Right cardiac atrium (tissue), 5 donors: ENCODE data around the gene ANAPC16. TPM values are rescaled to one million over a fixed set of nuclear protein-coding genes. Genes with fewer than 3 reads are reported as not detected.

Experiments
- ATAC-seq, 2 donors: fragments of 200-7000 bp; cut with Tn5 transposase; one replicate each; pipeline versions ENCODE4 v1.8.0 to v1.9.1; 2020; ENCODE audit warnings: moderate library complexity in 2 of 2, mild to moderate bottlenecking in 1 of 2
- DNase-seq, 3 donors: peaks; one replicate each; pipeline ENCODE4 v3.0.0-alpha.2; 2020
- H3K27ac ChIP-seq: one replicate; pipeline ENCODE4 v1.5.1; 2013; ENCODE audit warnings: mild to moderate bottlenecking, low read length, control low read depth, moderate library complexity
- H3K27me3 ChIP-seq: one replicate; pipeline ENCODE4 v1.6.1; 2013; ENCODE audit not compliant: control insufficient read depth, insufficient read depth
- H3K4me1 ChIP-seq: one replicate; pipeline ENCODE4 v1.6.1; 2013; ENCODE audit warnings: low read length; ENCODE audit not compliant: control insufficient read depth, insufficient read depth
- H3K4me3 ChIP-seq: one replicate; pipeline ENCODE4 v1.5.1; 2013; ENCODE audit warnings: low read length, control low read depth
- H3K9me3 ChIP-seq: one replicate; pipeline ENCODE4 v1.6.1; 2013; ENCODE audit warnings: low read length; ENCODE audit not compliant: control insufficient read depth
- WGBS: extraction: QIAGEN DNeasy Blood & Tissue Kit; methylation state at CpG from one replicate; pipeline ENCODE4 v1.1.7; 2013; 5-methylcytosine and 5-hydroxymethylcytosine counted together
- intact Hi-C, 4 donors: fragments of 100-400 bp; cut with DNase I; formaldehyde crosslinking; loops; one replicate each; pipeline versions ENCODE4 v1.11.0 to v1.14.0; 2022 to 2023
- polyA plus RNA-seq: library from polyadenylated mRNA; stranded (reverse); fragments of 200-250 nt; gene quantifications from one replicate; pipeline ENCODE4 v1.2.3, GENCODE V29; 2013
- total RNA-seq, 4 donors: library from RNA; stranded (reverse); fragmentation: NEBNext Ultra II Directional; extraction: Animal tissue kit (Norgen Biotek cat#: 25700); gene quantifications; one replicate each; pipeline ENCODE4 v1.2.1, GENCODE V29; 2021
- donor health status: healthy with polysubstance abuse.
- donor health status: DM: no; HTN: yes; CAD: no.
- donor health status: DM: no; HTN: no; CAD: no.
- donor health status: DM: no; HTN: yes; CAD: no; lungs with severe emphysema.
- donor health status: DM: yes; HTN: yes; CAD: no.

The ANAPC16 gene
- total and polyA plus RNA-seq, 5 donors = 190 to 287 (median 233) TPM

DNA sequence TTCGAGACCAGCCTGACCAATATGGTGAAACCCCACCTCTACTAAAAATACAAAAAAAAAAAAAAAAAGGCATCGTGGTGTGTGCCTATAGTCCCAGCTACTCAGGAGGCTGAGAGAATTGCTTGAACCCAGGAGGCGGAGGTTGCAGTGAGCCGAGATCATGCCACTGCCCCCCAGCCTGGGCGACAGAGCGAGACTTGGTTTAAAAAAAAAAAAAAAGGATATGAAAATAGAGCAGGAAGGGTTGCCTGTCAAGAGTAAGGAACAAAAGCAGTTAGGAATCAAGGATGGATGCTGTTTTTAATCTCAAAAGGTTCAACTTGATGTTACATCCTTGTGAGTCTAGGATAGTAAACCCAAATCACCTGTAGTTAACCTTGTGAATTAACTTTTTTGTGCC, 12.0 kb downstream of the ANAPC16 start:
- intact Hi-C loops = loop anchor here in 3 of 4 donors (10.0 kb wide), 3 partner anchors 93 to 103 kb away; no protein-coding TSS in a partner anchor
- no peaks in the 10 kb centered on the region for H3K9me3 ChIP-seq
- no peak overlapping the region for H3K4me3 ChIP-seq
- H3K27ac ChIP-seq = no peak overlapping the region
- WGBS = 82% methylated on average over 6 of the region's 6 CpGs
- H3K4me1 ChIP-seq = peaks cover 5% of the 10 kb centered on the region
- DNase-seq = no peak
- H3K27me3 ChIP-seq = no peaks in the 10 kb centered on the region
- no peak for ATAC-seq

DNA sequence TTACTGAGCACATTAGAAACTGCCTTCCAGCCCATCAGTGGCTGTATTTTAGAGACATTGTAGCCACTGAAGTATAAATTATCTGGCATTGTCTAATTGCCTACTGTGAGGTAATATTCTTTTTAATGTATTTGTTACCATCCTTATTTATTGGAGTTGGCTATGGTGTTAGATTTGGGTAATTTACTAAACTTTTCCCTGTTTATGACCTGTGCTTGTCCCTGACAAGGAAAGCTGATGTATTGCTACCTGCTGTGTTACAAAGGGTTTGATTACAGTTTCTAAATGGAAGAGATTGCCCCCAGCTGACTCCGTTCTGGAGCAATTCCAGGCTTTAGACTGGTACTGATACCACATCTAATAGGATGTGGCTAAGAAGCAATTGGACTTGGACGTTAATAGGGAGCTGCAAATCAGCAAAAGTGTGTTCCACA, 12.5 kb downstream of the ANAPC16 start:
- ATAC-seq = no peak
- no peak overlapping the region for H3K27ac ChIP-seq
- no peak overlapping the region for H3K4me3 ChIP-seq
- intact Hi-C loops = loop anchor here in 3 of 4 donors (10.0 kb wide), 3 partner anchors 94 to 104 kb away; no protein-coding TSS in a partner anchor
- 50% methylated on average over 2 of the region's 2 CpGs for WGBS
- H3K27me3 ChIP-seq = no peaks in the 10 kb centered on the region
- peaks cover 5% of the 10 kb centered on the region for H3K4me1 ChIP-seq
- DNase-seq = no peak
- no peaks in the 10 kb centered on the region for H3K9me3 ChIP-seq

DNA sequence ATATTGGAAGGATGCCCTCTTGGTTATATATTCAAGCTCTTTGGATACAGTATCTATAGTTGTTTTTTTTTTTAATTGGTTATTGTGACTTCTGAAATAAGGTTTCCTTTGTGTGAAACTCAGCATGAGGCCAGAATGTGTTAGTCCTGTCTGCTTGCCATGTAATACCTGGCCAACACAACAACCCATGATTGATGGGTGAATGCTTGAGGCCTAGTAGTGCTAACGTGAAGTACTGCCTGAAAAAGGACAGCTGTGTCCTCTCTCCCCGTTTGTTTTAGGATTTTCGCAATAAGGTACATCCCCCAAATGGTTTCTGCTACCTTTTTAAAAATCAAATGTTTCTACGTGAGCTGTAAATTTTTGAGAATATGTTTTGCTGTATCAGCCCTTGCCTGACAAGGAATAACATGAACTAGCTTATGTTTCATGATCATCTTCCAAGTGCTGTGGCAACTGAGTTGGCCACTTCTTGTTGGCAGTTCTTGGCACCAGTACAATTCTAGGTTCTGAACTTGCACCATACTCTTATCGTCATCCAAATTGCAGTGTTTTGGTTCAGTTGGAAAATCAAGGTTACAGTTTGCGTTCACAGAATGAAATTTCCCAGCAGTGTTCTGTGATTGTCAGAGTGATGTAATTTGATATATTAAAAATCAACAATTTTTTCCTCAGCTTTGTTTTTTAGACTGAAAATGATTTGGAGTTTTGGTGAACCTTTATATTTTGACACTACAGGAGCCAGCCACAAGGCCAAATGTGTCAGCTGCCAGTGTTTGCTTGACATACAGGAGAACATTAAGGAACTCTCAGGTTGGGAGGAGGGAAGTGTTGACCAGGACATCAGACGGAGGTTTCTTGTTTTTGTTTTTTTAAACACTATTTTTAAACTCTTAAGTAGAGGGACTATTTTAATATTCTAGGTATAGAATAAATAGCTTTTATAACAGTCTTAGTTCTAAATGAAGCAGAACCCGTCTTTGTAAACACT, 13.7 kb downstream of the ANAPC16 start:
- intact Hi-C loops = loop anchor here in 3 of 4 donors (10.0 kb wide), 3 partner anchors 95 to 105 kb away; no protein-coding TSS in a partner anchor
- Histone ChIP-seq H3K4me3 (no peak overlapping the region), H3K27me3 (no peaks in the 10 kb centered on the region), H3K4me1 (peaks cover 5% of the 10 kb centered on the region), H3K9me3 (no peaks in the 10 kb centered on the region), H3K27ac (peak overlapping the region; percentile 43)
- 59% methylated on average over 8 of the region's 8 CpGs for WGBS
- DNase-seq (no peak), ATAC-seq (peak in 1 of 2 donors; percentile 25)

DNA sequence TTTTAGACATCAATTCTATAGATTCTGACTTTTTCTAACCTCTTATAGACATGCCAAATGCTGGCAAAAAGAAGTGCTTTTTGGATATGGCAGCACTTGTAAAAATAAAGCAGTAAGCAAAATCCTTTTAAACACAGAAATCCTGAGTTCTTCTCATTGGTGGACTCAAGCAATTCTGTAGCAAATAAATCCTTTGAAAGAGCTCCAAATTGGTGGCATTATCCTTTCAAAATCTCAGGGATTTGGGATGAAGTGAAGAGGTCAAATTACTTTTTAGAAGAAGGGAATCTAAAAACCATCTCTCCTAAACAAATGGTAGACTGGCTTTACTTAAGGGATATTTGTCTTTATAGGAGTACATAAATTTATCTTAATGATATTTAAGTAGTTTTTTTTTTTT, 17.8 kb downstream of the ANAPC16 start:
- ATAC-seq (no peak), DNase-seq (no peak)
- Histone ChIP-seq H3K4me3 (no peak overlapping the region), H3K27me3 (no peaks in the 10 kb centered on the region), H3K4me1 (peaks cover 5% of the 10 kb centered on the region), H3K9me3 (no peaks in the 10 kb centered on the region), H3K27ac (no peak overlapping the region)
- intact Hi-C loops = no loop called here

DNA sequence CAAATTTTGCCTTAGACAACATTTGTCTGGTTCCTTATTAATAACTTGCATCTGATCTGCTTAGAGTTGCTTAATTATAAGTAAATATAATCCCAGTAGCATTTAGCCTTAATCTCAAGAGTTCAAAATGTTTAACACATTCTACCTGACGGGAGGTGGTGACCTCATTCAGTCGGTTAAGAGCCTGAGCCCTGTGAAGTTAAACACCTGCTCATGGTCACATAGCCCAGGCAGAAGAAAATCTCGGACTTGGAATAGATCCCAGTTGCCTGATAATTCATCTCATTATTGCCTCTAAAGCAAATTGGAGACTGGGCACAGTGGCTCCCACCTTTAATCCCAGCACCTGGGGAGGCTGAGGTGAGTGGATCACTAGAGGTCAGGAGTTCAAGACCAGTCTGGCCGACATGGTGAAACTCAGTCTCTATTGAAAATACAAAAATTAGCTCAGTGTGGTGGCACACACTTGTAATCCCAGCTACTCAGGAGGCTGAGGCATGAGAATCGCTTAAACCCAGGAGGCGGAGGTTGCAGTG, 18.8 kb downstream of the ANAPC16 start:
- intact Hi-C loops = no loop called here
- no peak for ATAC-seq
- no peak for DNase-seq
- H3K9me3 ChIP-seq = no peaks in the 10 kb centered on the region
- WGBS = 85% methylated on average over 6 of the region's 6 CpGs
- H3K27me3 ChIP-seq = no peaks in the 10 kb centered on the region
- no peak overlapping the region for H3K4me3 ChIP-seq
- peaks cover 2% of the 10 kb centered on the region for H3K4me1 ChIP-seq
- no peak overlapping the region for H3K27ac ChIP-seq

DNA sequence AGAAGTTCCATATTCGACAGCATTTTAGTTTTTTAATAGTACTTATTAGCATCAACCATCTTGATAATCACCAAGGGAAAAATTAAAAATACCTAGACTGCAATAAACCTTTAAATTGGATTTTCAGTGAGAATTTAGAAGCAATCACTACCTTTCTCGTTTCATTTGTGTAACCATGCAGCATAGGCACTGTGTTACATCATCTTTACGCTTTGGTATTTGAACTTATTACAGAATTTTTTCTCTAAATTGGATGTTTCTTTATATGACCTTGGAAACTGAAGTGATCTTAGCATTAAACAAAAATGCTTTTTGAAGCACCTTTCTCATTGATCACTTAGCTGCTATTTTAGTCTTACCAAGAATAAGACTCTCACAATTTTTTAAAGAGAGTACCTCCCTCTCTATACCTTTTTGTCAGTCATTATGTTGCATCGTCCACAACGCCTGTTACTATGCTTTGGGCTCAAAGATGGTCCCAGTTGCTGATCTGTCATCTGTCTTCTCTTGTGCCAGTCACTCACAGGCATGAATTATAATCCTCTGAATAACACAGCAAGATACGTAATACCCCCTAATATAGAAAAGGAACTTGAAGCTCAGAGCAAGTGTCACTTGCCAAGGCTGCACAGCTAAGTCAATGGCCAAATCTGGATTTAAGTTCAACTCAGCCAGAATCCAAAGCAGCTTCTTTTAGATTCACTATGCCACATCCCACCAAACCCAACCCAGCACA, 19.9 kb downstream of the ANAPC16 start:
- 84% methylated on average over 6 of the region's 6 CpGs for WGBS
- Histone ChIP-seq H3K4me3 (no peak overlapping the region), H3K9me3 (no peaks in the 10 kb centered on the region), H3K27me3 (no peaks in the 10 kb centered on the region), H3K27ac (peak overlapping the region; percentile 45), H3K4me1 (no peaks in the 10 kb centered on the region)
- no peak for ATAC-seq
- no peak for DNase-seq
- intact Hi-C loops = no loop called here

DNA sequence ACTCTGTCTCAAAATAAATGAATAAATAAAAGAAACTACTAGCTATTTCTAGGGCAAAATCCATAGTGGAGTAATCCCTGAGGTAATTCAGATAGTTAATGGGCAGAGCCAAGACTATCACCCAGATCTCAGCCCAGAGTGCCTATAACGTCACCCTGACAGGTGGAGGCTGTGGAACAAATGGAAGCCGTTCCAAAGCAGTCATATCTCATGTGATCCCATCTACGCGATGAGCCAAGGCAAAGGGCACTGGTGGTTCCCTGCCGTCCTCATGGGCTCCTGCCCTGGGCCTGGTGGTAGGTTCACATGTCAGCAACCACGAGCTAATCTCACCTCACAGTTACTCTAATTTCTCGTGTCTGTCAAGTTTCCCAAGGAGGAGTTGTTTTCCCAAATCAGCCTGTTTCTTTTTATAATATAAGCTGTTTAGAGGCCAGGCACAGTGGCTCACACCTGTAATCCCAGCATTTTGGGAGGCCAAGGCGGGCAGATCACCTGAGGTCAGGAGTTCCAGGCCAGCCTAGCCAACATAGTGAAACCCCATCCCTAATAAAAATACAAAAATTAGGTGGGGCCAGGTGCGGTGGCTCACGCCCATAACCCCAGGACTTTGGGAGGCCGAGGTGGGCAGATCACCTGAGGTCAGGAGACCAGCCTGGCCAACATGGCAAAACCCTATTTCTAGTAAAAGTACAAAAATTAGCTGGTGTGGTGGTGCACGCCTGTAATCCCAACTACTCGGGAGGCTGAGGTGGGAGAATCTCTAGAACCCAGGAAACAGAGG, 22.8 kb downstream of the ANAPC16 start:
- Histone ChIP-seq H3K4me1 (peaks cover 9% of the 10 kb centered on the region), H3K27ac (no peak overlapping the region), H3K27me3 (no peaks in the 10 kb centered on the region), H3K9me3 (no peaks in the 10 kb centered on the region), H3K4me3 (no peak overlapping the region)
- intact Hi-C loops = no loop called here
- WGBS = 77% methylated on average over 13 of the region's 13 CpGs
- DNase-seq (no peak), ATAC-seq (peak in 1 of 2 donors; percentile 17)

DNA sequence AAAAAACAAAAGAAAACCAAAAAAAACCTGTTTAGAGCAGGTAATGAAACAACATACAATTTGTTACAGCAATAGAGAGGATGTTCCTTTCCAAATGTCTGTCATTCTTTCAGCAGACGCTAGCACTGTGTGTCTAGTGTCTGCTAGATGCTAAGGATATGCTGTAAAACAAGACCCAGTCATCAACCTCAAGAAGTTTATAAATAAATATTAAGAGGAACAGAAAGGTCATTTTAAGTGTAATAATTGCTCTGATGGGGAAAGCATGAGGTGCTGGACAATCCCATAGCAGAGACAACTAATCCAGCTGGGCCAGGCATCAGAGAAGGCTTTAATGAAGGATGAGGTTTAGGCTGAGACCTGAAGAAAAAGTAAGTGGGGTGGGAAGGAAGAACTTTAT, 23.6 kb downstream of the ANAPC16 start:
- DNase-seq (no peak), ATAC-seq (no peak)
- H3K27me3 ChIP-seq = no peaks in the 10 kb centered on the region
- H3K27ac ChIP-seq = no peak overlapping the region
- intact Hi-C loops = no loop called here
- WGBS = 32% methylated on average over 1 of the region's 1 CpG
- no peak overlapping the region for H3K4me3 ChIP-seq
- peaks cover 16% of the 10 kb centered on the region for H3K4me1 ChIP-seq
- no peaks in the 10 kb centered on the region for H3K9me3 ChIP-seq

DNA sequence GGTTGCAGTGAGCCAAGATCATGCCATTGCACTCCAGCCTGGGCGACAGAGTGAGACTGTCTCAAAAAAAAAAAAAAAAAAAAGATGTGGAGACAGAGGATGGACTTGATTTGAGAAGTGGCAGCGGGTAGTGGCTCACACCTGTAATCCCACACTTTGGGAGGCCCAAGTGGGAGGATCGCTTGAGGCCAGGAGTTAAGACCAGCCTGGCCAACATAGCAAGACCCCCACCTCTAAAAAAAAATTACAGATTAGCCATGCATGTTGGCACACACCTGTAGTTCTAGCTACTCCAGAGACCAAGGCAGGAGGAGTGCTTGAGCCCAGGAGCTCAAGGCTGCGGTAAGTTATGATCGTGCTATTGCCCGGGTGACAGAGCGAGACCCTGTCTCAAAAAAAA, 24.6 kb downstream of the ANAPC16 start:
- Histone ChIP-seq H3K9me3 (no peaks in the 10 kb centered on the region), H3K4me3 (no peak overlapping the region), H3K27ac (no peak overlapping the region), H3K27me3 (no peaks in the 10 kb centered on the region), H3K4me1 (peaks cover 25% of the 10 kb centered on the region)
- DNase-seq = no peak
- WGBS = 88% methylated on average over 7 of the region's 7 CpGs
- no peak for ATAC-seq
- intact Hi-C loops = loop anchor here in 1 of 4 donors (10.0 kb wide), 1 partner anchor 94 kb away; no protein-coding TSS in a partner anchor

DNA sequence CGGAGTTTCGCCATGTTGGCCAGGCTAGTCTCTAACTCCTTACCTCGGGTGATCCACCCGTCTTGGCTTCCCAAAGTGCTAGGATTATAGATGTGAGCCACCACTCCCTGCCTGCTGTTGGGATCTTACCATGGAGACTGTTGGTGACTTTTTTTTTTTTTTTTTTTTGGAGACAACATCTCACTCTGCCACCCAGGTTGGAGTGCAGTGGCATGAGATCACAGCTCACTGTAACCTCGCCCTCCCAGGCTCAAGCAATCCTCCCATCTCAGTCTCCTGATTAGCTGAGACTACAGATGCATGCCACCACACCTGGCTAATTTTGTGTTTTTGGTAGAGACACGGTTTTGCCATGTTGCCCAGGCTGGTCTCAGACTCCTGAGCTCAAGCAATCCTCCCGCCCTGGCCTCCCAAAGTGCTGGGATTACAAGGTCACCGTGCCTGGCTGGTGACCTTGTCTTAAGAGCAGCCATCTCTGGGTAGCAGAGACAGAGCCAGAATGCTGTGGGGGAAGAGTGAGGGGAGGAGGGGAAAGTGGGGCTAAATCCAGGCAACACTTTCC, 26.0 kb downstream of the ANAPC16 start:
- Histone ChIP-seq H3K9me3 (no peaks in the 10 kb centered on the region), H3K27me3 (no peaks in the 10 kb centered on the region), H3K4me3 (no peak overlapping the region), H3K4me1 (peaks cover 31% of the 10 kb centered on the region), H3K27ac (peak overlapping the region; percentile 23)
- ATAC-seq (no peak), DNase-seq (no peak)
- intact Hi-C loops = loop anchor here in 1 of 4 donors (10.0 kb wide), 1 partner anchor 93 kb away; no protein-coding TSS in a partner anchor
- 93% methylated on average over 8 of the region's 8 CpGs for WGBS
